ENCODE measurements around the gene ITIH5. TPM values are rescaled to one million over a fixed set of nuclear protein-coding genes. Genes with fewer than 3 reads are reported as not detected.
"Not testable (repeated sequence)": the region's sequence is repeated elsewhere in the genome, so short reads cannot be mapped to it uniquely, and the experiment has no call there.

ITIH5 gene
- total RNA-seq, 6 experiments from 2014 or later = not detected

- H3K36me3 Mint-ChIP-seq (ENCODE audit: low read depth) = no peaks in the 10 kb centered on the region
- H3K4me1 Mint-ChIP-seq (ENCODE audit: low read depth) = no peaks in the 10 kb centered on the region
- no peak overlapping the region for H3K27ac Mint-ChIP-seq
- no peak for DNase-seq
- no peak for TF ChIP-seq CTCF (IDR thresholded peaks at IDR 0.05)
- H3K4me3 Mint-ChIP-seq = no peak overlapping the region
- peaks cover 3% of the 10 kb centered on the region; the same call in 1 of the 2 replicates for H3K27me3 Mint-ChIP-seq (ENCODE audit: insufficient read depth)
- no peaks in the 10 kb centered on the region; the same call in 1 of the 2 replicates for H3K9me3 Mint-ChIP-seq
Observed at GRCh38 chr10:7662522-7662921, 4.2 kb downstream of the ITIH5 start.

- Mint-ChIP-seq H3K4me1 (ENCODE audit: low read depth) (no peaks in the 10 kb centered on the region), H3K4me3 (no peak overlapping the region), H3K9me3 (no peaks in the 10 kb centered on the region; the same call in 1 of the 2 replicates), H3K27ac (no peak overlapping the region), H3K27me3 (ENCODE audit: insufficient read depth) (no peaks in the 10 kb centered on the region; the same call in 1 of the 2 replicates), H3K36me3 (ENCODE audit: low read depth) (no peaks in the 10 kb centered on the region)
- no peak for DNase-seq
- no peak for TF ChIP-seq CTCF (IDR thresholded peaks at IDR 0.05)
Observed at GRCh38 chr10:7659560-7659959, 7.2 kb downstream of the ITIH5 start.

- H3K4me3 Mint-ChIP-seq = no peak overlapping the region
- DNase-seq = no peak
- no peaks in the 10 kb centered on the region for H3K4me1 Mint-ChIP-seq (ENCODE audit: low read depth)
- no peaks in the 10 kb centered on the region; the same call in 1 of the 2 replicates for H3K27me3 Mint-ChIP-seq (ENCODE audit: insufficient read depth)
- no peaks in the 10 kb centered on the region for H3K36me3 Mint-ChIP-seq (ENCODE audit: low read depth)
- no peak overlapping the region for H3K27ac Mint-ChIP-seq
- TF ChIP-seq CTCF (IDR thresholded peaks at IDR 0.05) = no peak
- no peaks in the 10 kb centered on the region; the same call in 1 of the 2 replicates for H3K9me3 Mint-ChIP-seq
Observed at GRCh38 chr10:7657552-7657951, 9.2 kb downstream of the ITIH5 start.

- not testable (repeated sequence) for H3K27ac Mint-ChIP-seq; H3K4me3 Mint-ChIP-seq; H3K27me3 Mint-ChIP-seq (ENCODE audit: insufficient read depth); H3K9me3 Mint-ChIP-seq; H3K4me1 Mint-ChIP-seq (ENCODE audit: low read depth); H3K36me3 Mint-ChIP-seq (ENCODE audit: low read depth); DNase-seq
Observed at GRCh38 chr10:7657079-7657478, 9.7 kb downstream of the ITIH5 start.

DNA sequence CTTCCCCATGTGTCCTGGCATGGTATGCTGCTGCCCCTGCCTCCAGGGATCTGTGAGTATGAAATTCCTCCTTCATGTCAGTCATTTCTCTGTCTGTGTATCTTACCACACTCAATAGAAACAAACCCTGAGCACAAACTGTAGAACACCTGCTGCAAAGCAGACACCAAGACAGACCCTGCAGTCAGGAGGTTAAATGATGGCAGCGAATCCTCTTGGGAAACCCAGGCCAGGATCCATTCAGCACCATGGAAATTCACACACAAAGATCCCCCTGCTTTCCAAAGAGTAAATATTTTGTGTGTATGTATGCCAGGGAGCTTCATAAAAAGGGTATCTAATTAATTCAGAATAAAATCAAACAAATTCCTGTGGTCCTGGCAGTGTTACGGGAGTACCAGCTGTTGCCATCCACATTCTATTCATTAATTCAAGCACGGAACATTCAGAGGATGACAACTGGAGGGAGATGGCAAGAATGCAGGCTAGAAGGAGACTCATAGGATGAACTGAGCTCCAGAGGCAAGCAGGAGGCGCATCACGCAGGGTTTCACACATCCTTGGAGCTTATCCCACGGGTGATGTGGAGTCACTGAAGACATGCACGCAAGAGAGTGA is 14.8 kb downstream of the ITIH5 start:
- no peak overlapping the region for H3K4me3 Mint-ChIP-seq
- no peak overlapping the region for H3K27ac Mint-ChIP-seq
- TF ChIP-seq CTCF (IDR thresholded peaks at IDR 0.05) = no peak
- no peaks in the 10 kb centered on the region for H3K27me3 Mint-ChIP-seq (ENCODE audit: insufficient read depth)
- H3K9me3 Mint-ChIP-seq = peaks cover 11% of the 10 kb centered on the region
- DNase-seq = no peak
- H3K4me1 Mint-ChIP-seq (ENCODE audit: low read depth) = no peaks in the 10 kb centered on the region
- H3K36me3 Mint-ChIP-seq (ENCODE audit: low read depth) = no peaks in the 10 kb centered on the region; the same call in 1 of the 2 replicates

DNA sequence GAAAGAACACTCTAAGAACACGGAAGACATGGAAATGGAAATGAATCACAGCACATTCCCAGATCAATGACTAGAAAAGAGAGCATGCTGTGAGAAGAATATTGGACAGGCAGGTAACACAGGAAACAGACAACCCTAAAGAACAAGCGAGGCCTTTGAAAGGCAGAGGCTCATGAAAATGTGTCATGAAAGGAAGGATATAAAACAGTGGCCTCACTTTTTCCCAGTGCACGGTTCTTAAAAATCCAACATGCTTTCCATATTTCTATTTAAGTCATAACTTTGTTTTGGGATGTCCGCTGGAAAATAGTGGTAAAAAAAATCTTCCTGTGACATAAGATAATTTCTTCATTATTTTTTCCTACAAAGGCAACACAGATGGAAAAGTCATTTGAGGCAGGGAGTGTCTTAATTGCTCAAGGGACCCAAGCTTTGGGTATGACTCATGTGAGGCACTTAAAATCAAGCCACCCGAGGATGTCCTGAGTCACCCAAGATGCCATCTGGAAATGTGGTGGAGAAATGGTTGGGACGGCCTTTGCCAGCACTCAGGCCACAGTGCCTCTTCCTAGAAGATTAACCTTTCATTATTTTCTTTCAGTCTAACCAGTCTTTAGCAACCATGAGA is 17.0 kb downstream of the ITIH5 start:
- peaks cover 11% of the 10 kb centered on the region for H3K9me3 Mint-ChIP-seq
- H3K4me3 Mint-ChIP-seq = no peak overlapping the region
- no peak for DNase-seq

More for the DNA sequence above, 17.0 kb downstream of the ITIH5 start:
- H3K27ac Mint-ChIP-seq = no peak overlapping the region
- no peak for TF ChIP-seq CTCF (IDR thresholded peaks at IDR 0.05)
- no peaks in the 10 kb centered on the region for H3K27me3 Mint-ChIP-seq (ENCODE audit: insufficient read depth)
- no peaks in the 10 kb centered on the region for H3K4me1 Mint-ChIP-seq (ENCODE audit: low read depth)
- H3K36me3 Mint-ChIP-seq (ENCODE audit: low read depth) = no peaks in the 10 kb centered on the region; the same call in 1 of the 2 replicates
